VCaP (cell line): Measurements from ENCODE around the gene ACACA.

Experiments used
- H3K27ac ChIP-seq: fragments of 450-650 bp; 2 replicates; pipeline ENCODE4 v1.5.1; 2017
- CTCF ChIP-seq: fragments of 450-650 bp; conservative IDR thresholded peaks from 2 replicates; pipeline ENCODE4 v1.5.1; 2017; ENCODE audit warnings: mild to moderate bottlenecking, moderate library complexity

ACACA gene

GRCh38 chr17:37109106-37109505, 297.5 kb downstream of the ACACA start:
- no peak for TF ChIP-seq CTCF
- peak overlapping the region; percentile 76 for H3K27ac ChIP-seq

- TF ChIP-seq CTCF: no peak; the same call in 1 of the 2 replicates
- H3K27ac ChIP-seq: peak overlapping the region; percentile 76
Observed at GRCh38 chr17:37107406-37108083, 299.1 kb downstream of the ACACA start.

GRCh38 chr17:37106049-37106448, 300.6 kb downstream of the ACACA start:
- peak overlapping the region; percentile 76 for H3K27ac ChIP-seq
- TF ChIP-seq CTCF: no peak

- H3K27ac ChIP-seq: no peak overlapping the region; the same call in 1 of the 2 replicates
- TF ChIP-seq CTCF: no peak
Observed at GRCh38 chr17:37103231-37103630, 303.4 kb downstream of the ACACA start.

GRCh38 chr17:37101306-37101705, 305.3 kb downstream of the ACACA start:
- H3K27ac ChIP-seq: no peak overlapping the region
- TF ChIP-seq CTCF: no peak

DNA sequence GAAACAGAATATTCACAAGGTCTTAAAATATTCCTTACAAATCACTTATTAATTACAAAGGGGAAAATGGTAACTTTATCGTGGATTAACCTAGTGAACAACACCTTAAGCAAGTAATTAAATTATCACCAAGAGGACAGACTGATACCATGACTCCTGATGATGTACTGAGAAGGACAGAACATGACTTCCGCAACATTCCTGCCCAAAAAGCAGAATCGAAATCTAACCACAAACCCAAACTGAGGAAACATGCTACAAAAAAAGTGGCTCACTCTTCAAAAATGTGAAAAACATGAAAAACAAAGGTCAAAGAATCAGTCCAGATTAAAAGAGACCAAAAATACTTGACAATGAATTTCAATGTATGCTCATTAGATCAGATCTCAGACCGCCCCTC, 306.4 kb downstream of the ACACA start:
- no peak overlapping the region for H3K27ac ChIP-seq
- TF ChIP-seq CTCF: no peak

DNA sequence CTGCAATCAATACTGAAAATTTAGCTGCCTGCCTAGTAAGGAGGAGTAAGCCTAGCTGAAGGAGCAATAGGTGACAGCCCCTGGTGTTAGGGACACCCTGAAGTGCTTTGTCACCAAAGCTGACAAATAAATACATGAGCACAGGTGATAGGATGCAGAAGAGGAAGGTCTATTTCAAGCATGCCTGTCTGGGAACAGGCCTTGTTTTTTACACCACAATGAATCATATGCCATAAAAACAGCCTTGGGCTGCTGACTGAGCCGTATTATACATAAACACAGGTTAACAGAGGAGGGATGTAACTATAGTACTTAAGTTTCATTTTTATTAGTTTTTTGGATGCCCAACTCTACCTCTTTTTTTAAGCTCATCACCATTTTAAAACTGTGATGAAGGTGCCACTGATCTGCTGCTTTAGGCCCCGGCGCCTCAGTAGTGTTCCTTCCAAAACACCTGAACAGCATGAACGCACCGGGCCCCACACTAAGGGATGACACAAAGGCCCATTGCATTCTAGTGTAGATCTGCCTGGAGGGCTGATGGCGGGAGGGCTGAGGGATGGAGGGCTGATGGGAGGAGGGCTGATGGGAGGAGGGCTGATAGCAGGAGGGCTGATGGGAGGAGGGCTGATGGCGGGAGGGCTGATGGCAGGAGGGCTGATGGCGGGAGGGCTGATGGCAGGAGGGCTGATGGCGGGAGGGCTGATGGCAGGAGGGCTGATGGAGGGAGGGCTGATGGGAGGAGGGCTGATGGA, 307.5 kb downstream of the ACACA start:
- H3K27ac ChIP-seq: no peak overlapping the region
- no peak for TF ChIP-seq CTCF
